ENCODE data around the gene PARD3. TPM values are rescaled to one million over a fixed set of nuclear protein-coding genes. Genes with fewer than 3 reads are reported as not detected.

PARD3 gene
- total RNA-seq, 2 donors from 2014 or later: 41.7 to 48.8 TPM

GRCh38 chr10:34821587-34822585 is 6.8 kb upstream of the PARD3 start:
- no peak for DNase-seq
- Histone ChIP-seq H3K4me3 (no peak overlapping the region), H3K27me3 (no peaks in the 10 kb centered on the region), H3K36me3 (no peaks in the 10 kb centered on the region), H3K27ac (no peak overlapping the region), H3K4me1 (no peaks in the 10 kb centered on the region), H3K9me3 (no peaks in the 10 kb centered on the region), H3K9ac (ENCODE audit: low read depth in 2 of 2, low read length in 2 of 2) (no peak overlapping the region)
- intact Hi-C loops (cut with DNase I): no loop called here
- TF ChIP-seq CTCF (IDR thresholded peaks at IDR 0.05): no peak

- Histone ChIP-seq H3K36me3 (no peaks in the 10 kb centered on the region), H3K27ac (no peak overlapping the region), H3K27me3 (no peaks in the 10 kb centered on the region), H3K4me3 (no peak overlapping the region), H3K9me3 (no peaks in the 10 kb centered on the region), H3K4me1 (peaks cover 7% of the 10 kb centered on the region), H3K9ac (ENCODE audit: low read depth in 2 of 2, low read length in 2 of 2) (no peak overlapping the region)
- intact Hi-C loops (cut with DNase I): loop anchor here (10.0 kb wide), 1 partner anchor 93 kb away; no protein-coding TSS in a partner anchor
- no peak for DNase-seq
- no peak for TF ChIP-seq CTCF (IDR thresholded peaks at IDR 0.05)
Observed at GRCh38 chr10:34817586-34817985, 2.5 kb upstream of the PARD3 start.

- no peaks in the 10 kb centered on the region for H3K36me3 ChIP-seq
- intact Hi-C loops (cut with DNase I): loop anchor here (10.0 kb wide), 1 partner anchor 92 kb away; no protein-coding TSS in a partner anchor
- H3K9ac ChIP-seq (ENCODE audit: low read depth in 2 of 2, low read length in 2 of 2): no peak overlapping the region
- peaks cover 7% of the 10 kb centered on the region for H3K4me1 ChIP-seq
- no peaks in the 10 kb centered on the region for H3K27me3 ChIP-seq
- DNase-seq: no peak
- no peaks in the 10 kb centered on the region for H3K9me3 ChIP-seq
- TF ChIP-seq CTCF (IDR thresholded peaks at IDR 0.05): no peak
- no peak overlapping the region for H3K4me3 ChIP-seq
- no peak overlapping the region for H3K27ac ChIP-seq
Observed at GRCh38 chr10:34817054-34817453, 2.0 kb upstream of the PARD3 start.

GRCh38 chr10:34816501-34817002 is 1.5 kb upstream of the PARD3 start:
- no peaks in the 10 kb centered on the region for H3K27me3 ChIP-seq
- H3K4me3 ChIP-seq: peak overlapping the region; percentile 34
- H3K9ac ChIP-seq (ENCODE audit: low read depth in 2 of 2, low read length in 2 of 2): peak overlapping the region in 1 of 2 donors; percentile 38
- peak; percentile 44 for DNase-seq
- intact Hi-C loops (cut with DNase I): loop anchor here (10.0 kb wide), 1 partner anchor 92 kb away; no protein-coding TSS in a partner anchor
- peaks cover 7% of the 10 kb centered on the region for H3K4me1 ChIP-seq
- no peaks in the 10 kb centered on the region for H3K36me3 ChIP-seq
- H3K9me3 ChIP-seq: no peaks in the 10 kb centered on the region
- no peak for TF ChIP-seq CTCF (IDR thresholded peaks at IDR 0.05)
- peak overlapping the region; percentile 2 for H3K27ac ChIP-seq

- Histone ChIP-seq H3K9ac (ENCODE audit: low read depth in 2 of 2, low read length in 2 of 2) (peak overlapping the region; percentile 35 to 38), H3K27ac (peak overlapping the region; percentile 2), H3K4me1 (peaks cover 7% of the 10 kb centered on the region), H3K4me3 (peak overlapping the region; percentile 34), H3K36me3 (no peaks in the 10 kb centered on the region), H3K9me3 (no peaks in the 10 kb centered on the region), H3K27me3 (no peaks in the 10 kb centered on the region)
- no peak for TF ChIP-seq CTCF (IDR thresholded peaks at IDR 0.05)
- peak; percentile 30 for DNase-seq
- intact Hi-C loops (cut with DNase I): loop anchor here (10.0 kb wide), 1 partner anchor 91 kb away; no protein-coding TSS in a partner anchor
Observed at GRCh38 chr10:34816085-34816496, 995 bp upstream of the PARD3 start.

Data from colonic mucosa (tissue), 4 donors.